H1 (cell line): ENCODE results near the gene IL36RN. TPM values are rescaled to one million over a fixed set of nuclear protein-coding genes. Genes with fewer than 3 reads are reported as not detected.

Experiments
- CTCF ChIA-PET: fragments of 300-600 bp; sonication (Branson Sonifier 250); formaldehyde crosslinking; loops from one replicate; lab custom pipeline; 2021; ENCODE audit not compliant: partially characterized antibody; lab: Charles Lee
- POLR2A ChIA-PET: fragments of 300-600 bp; sonication (Branson Sonifier 250); formaldehyde crosslinking; loops from one replicate; lab custom pipeline; 2021; ENCODE audit warnings: inconsistent platforms; ENCODE audit not compliant: partially characterized antibody; lab: Charles Lee
- DNase-seq, 2 experiments: peaks; one replicate each; pipeline versions ENCODE4 v3.0.0 to v3.0.0-alpha.2; 2010 to 2022; ENCODE audit warnings: low spot score in 2 of 2, low read depth in 1 of 2, mixed read lengths in 1 of 2
- FAIRE-seq: peaks from 2 replicates; lab custom pipeline; 2011; peaks lifted over from hg19 to GRCh38; lab: Jason Lieb, UNC
- H2AFZ ChIP-seq: 2 replicates; pipeline ENCODE4 v1.8.1; 2012; ENCODE audit warnings: low read length, inconsistent platforms
- H2AK5ac ChIP-seq: 2 replicates; pipeline ENCODE4 v1.6.1; 2013; ENCODE audit warnings: low read depth, low read length
- H2BK120ac ChIP-seq: replicated peaks from 2 replicates; pipeline ENCODE3; 2013; ENCODE audit warnings: low read depth, low read length, inconsistent platforms
- H2BK12ac ChIP-seq: 2 replicates; pipeline ENCODE4 v1.6.1; 2013; ENCODE audit warnings: low read depth, low read length
- H2BK15ac ChIP-seq: 2 replicates; pipeline ENCODE4 v1.6.1; 2013; ENCODE audit warnings: low read length
- H2BK20ac ChIP-seq: 2 replicates; pipeline ENCODE4 v1.6.1; 2013; ENCODE audit warnings: low read length
- H2BK5ac ChIP-seq: 2 replicates; pipeline ENCODE4 v1.6.1; 2013; ENCODE audit warnings: low read depth, low read length
- H3K14ac ChIP-seq: 2 replicates; pipeline ENCODE4 v1.6.1; 2013; ENCODE audit warnings: inconsistent platforms; ENCODE audit not compliant: insufficient read length
- H3K18ac ChIP-seq: 2 replicates; pipeline ENCODE4 v1.6.1; 2013; ENCODE audit warnings: low read length; ENCODE audit errors: extremely low read depth
- H3K23ac ChIP-seq: 2 replicates; pipeline ENCODE4 v1.6.1; 2013; ENCODE audit warnings: inconsistent platforms; ENCODE audit not compliant: insufficient read length
- H3K23me2 ChIP-seq: 2 replicates; pipeline ENCODE4 v1.6.1; 2013; ENCODE audit warnings: low read depth, low read length
- H3K27ac ChIP-seq: 2 replicates; pipeline ENCODE4 v1.6.1; 2011; ENCODE audit warnings: low read depth, low read length, inconsistent platforms
- H3K27me3 ChIP-seq, 4 experiments: replicated peaks in 1 of 4; 1 replicate in 1 of 4; 2 replicates in 3 of 4; pipeline versions ENCODE4 v1.6.1 to v1.8.1; 2011 to 2013; ENCODE audit warnings: low read length in 3 of 4, mild to moderate bottlenecking in 3 of 4, inconsistent platforms in 2 of 4, mixed read lengths in 2 of 4, moderate library complexity in 1 of 4; ENCODE audit not compliant: control insufficient read depth in 3 of 4, insufficient read depth in 3 of 4; ENCODE audit errors: extremely low read depth in 1 of 4
- H3K36me3 ChIP-seq, 4 experiments: 2 replicates each; pipeline versions ENCODE4 v1.6.1 to v1.8.1; 2011 to 2013; ENCODE audit warnings: mild to moderate bottlenecking in 4 of 4, low read length in 3 of 4, moderate library complexity in 2 of 4, control low read depth in 1 of 4, inconsistent platforms in 1 of 4; ENCODE audit not compliant: insufficient read depth in 4 of 4, control insufficient read depth in 2 of 4
- H3K4ac ChIP-seq: replicated peaks from 2 replicates; pipeline ENCODE3; 2013; ENCODE audit warnings: low read length, low read depth, mixed read lengths, inconsistent platforms; ENCODE audit not compliant: insufficient read length
- H3K4me1 ChIP-seq, 4 experiments: replicated peaks in 1 of 4; 1 replicate in 1 of 4; 2 replicates in 3 of 4; pipeline versions ENCODE4 v1.6.1 to v1.8.1; 2011 to 2013; ENCODE audit warnings: low read length in 3 of 4, inconsistent platforms in 2 of 4, mixed read lengths in 1 of 4; ENCODE audit not compliant: insufficient read depth in 4 of 4, control insufficient read depth in 3 of 4
- H3K4me2 ChIP-seq, 2 experiments: 2 replicates each; pipeline versions ENCODE4 v1.6.1 to v1.8.1; 2011 to 2013; ENCODE audit warnings: low read depth in 2 of 2, low read length in 2 of 2, control low read depth in 1 of 2, inconsistent platforms in 1 of 2, mild to moderate bottlenecking in 1 of 2; ENCODE audit not compliant: insufficient read depth in 1 of 2
- H3K4me3 ChIP-seq, 4 experiments: fragments of 200-600, 300-600 bp in 1 of 4; sonication (generic), shearing (Covaris generic), sonication (Bioruptor Twin) in 1 of 4; 2 replicates each; pipeline versions ENCODE4 v1.5.1 to v1.8.1; 2011 to 2016; ENCODE audit warnings: low read length in 4 of 4, low read depth in 3 of 4, control low read depth in 2 of 4, inconsistent platforms in 2 of 4, mild to moderate bottlenecking in 2 of 4, mixed read lengths in 1 of 4, moderate library complexity in 1 of 4; ENCODE audit not compliant: insufficient read depth in 2 of 4; ENCODE audit errors: extremely low read depth in 1 of 4
- H3K56ac ChIP-seq: replicated peaks from 2 replicates; pipeline ENCODE3; 2013; ENCODE audit warnings: low read depth, mild to moderate bottlenecking, mixed read lengths, low read length, inconsistent platforms; ENCODE audit not compliant: insufficient read length
- H3K79me1 ChIP-seq: 2 replicates; pipeline ENCODE4 v1.6.1; 2013; ENCODE audit warnings: low read depth, low read length, control low read depth
- H3K79me2 ChIP-seq, 2 experiments: 2 replicates each; pipeline versions ENCODE4 v1.6.1 to v1.8.1; 2012 to 2013; ENCODE audit warnings: low read length in 2 of 2, mild to moderate bottlenecking in 2 of 2, inconsistent platforms in 1 of 2; ENCODE audit not compliant: insufficient read depth in 2 of 2, control insufficient read depth in 1 of 2
- H3K9ac ChIP-seq, 4 experiments: replicated peaks in 1 of 4; 1 replicate in 1 of 4; 2 replicates in 3 of 4; pipeline versions ENCODE4 v1.6.1 to v1.8.1; 2011 to 2013; ENCODE audit warnings: low read depth in 3 of 4, low read length in 3 of 4, control low read depth in 2 of 4, mild to moderate bottlenecking in 2 of 4, moderate library complexity in 2 of 4, inconsistent platforms in 1 of 4; ENCODE audit errors: extremely low read depth in 1 of 4
- H3K9me3 ChIP-seq, 2 experiments: 2 replicates each; pipeline versions ENCODE4 v1.6.1 to v1.8.1; 2012 to 2013; ENCODE audit warnings: mild to moderate bottlenecking in 2 of 2, moderate library complexity in 2 of 2, control low read depth in 1 of 2, inconsistent platforms in 1 of 2, low read depth in 1 of 2, low read length in 1 of 2, mixed read lengths in 1 of 2; ENCODE audit not compliant: insufficient read depth in 2 of 2
- H4K20me1 ChIP-seq, 2 experiments: replicated peaks in 1 of 2; 2 replicates each; pipeline versions ENCODE3 to v1.8.1; 2011 to 2013; ENCODE audit warnings: inconsistent platforms in 2 of 2, low read length in 2 of 2, mild to moderate bottlenecking in 1 of 2; ENCODE audit not compliant: insufficient read depth in 2 of 2, control insufficient read depth in 1 of 2
- H4K5ac ChIP-seq: 2 replicates; pipeline ENCODE4 v1.6.1; 2013; ENCODE audit warnings: low read length, low read depth, mixed read lengths, inconsistent platforms; ENCODE audit not compliant: insufficient read length
- H4K8ac ChIP-seq: 2 replicates; pipeline ENCODE4 v1.8.0; 2013; ENCODE audit warnings: mild to moderate bottlenecking, moderate library complexity, low read length, inconsistent platforms; ENCODE audit not compliant: insufficient read depth; ENCODE audit errors: extremely low read depth
- H4K91ac ChIP-seq: replicated peaks from 2 replicates; pipeline ENCODE3; 2013; ENCODE audit warnings: low read length, mixed read lengths, inconsistent platforms; ENCODE audit not compliant: insufficient read length
- ASH2L ChIP-seq: fragments of 200-600, 300-600 bp; sonication (generic); IDR thresholded peaks from one replicate; pipeline ENCODE4 v1.7.1; 2017; ENCODE audit warnings: low read length
- BACH1 ChIP-seq: IDR thresholded peaks from 2 replicates; pipeline ENCODE4 v1.6.1; 2012; ENCODE audit warnings: low read length, improper control_type of control experiment
- CHD1 ChIP-seq: IDR thresholded peaks from 2 replicates; pipeline ENCODE4 v1.6.1; 2012; ENCODE audit warnings: low read depth, low read length, improper control_type of control experiment
- CREB1 ChIP-seq: IDR thresholded peaks from 2 replicates; pipeline ENCODE4 v1.6.1; 2012; ENCODE audit warnings: inconsistent platforms
- POLR2A ChIP-seq, 2 experiments: IDR thresholded peaks; 1 replicate in 1 of 2; 2 replicates in 1 of 2; pipeline ENCODE4 v1.6.1; 2011; ENCODE audit warnings: low read depth in 2 of 2, low read length in 2 of 2, mild to moderate bottlenecking in 2 of 2; ENCODE audit errors: control extremely low read depth in 1 of 2
- SP1 ChIP-seq: IDR thresholded peaks from 2 replicates; pipeline ENCODE4 v1.6.1; 2011; ENCODE audit warnings: low read depth, low read length
- WGBS, 2 experiments: shearing (Covaris generic) in 1 of 2; methylation state at CpG; one replicate each; pipeline versions ENCODE4 v1.1.6 to v1.1.7; 2013 to 2015; ENCODE audit warnings: low lambda C conversion rate in 2 of 2, mixed read lengths in 2 of 2, inconsistent platforms in 1 of 2, low coverage in 1 of 2, missing lambda C conversion rate in 1 of 2; ENCODE audit not compliant: insufficient replicate concordance in 2 of 2, insufficient coverage in 1 of 2, insufficient read length in 1 of 2; ENCODE audit errors: extremely low coverage in 1 of 2, missing lambda C conversion rate in 1 of 2; 5-methylcytosine and 5-hydroxymethylcytosine counted together
- polyA plus RNA-seq, 7 experiments: library from polyadenylated mRNA; depleted of rRNA in 3 of 7; stranded (reverse) in 5 of 7; unstranded in 2 of 7; fragments of >200 nt in 5 of 7; fragments of 200-250 nt in 2 of 7; gene quantifications; 1 replicate in 5 of 7; 2 replicates in 1 of 7; 4 replicates in 1 of 7; pipeline versions ENCODE4 v1.2.1 to v1.2.3, GENCODE V29; 2011 to 2013; ENCODE audit warnings: missing spikeins in 2 of 7, mixed read lengths in 2 of 7
- total RNA-seq: library from RNA; stranded (reverse); fragmentation: NEBNext Ultra II Directional; extraction: Animal tissue kit (Norgen Biotek cat#: 25700); gene quantifications from 2 replicates; pipeline ENCODE4 v1.2.1, GENCODE V29; 2021

IL36RN gene
- total and polyA plus RNA-seq, 2 of the 8 experiments (the other 6 are each of a cell fraction or from before 2014, with no cell fraction given), result not detected

- no peak overlapping the region for H2BK15ac ChIP-seq
- H3K9ac ChIP-seq, result no peak overlapping the region
- H2BK12ac ChIP-seq, result no peak overlapping the region
- no peaks in the 10 kb centered on the region for H3K23me2 ChIP-seq
- no peak overlapping the region for H2AFZ ChIP-seq
- H3K27ac ChIP-seq, result no peak overlapping the region
- ChIA-PET POLR2A (no interaction called here), CTCF (interaction anchor here (1.9 kb wide), 1 partner anchor 55 kb away, joined by 5 read pairs; no protein-coding TSS in a partner anchor)
- H4K91ac ChIP-seq, result no peak overlapping the region
- no peak overlapping the region for H3K4ac ChIP-seq
- FAIRE-seq (no peak), DNase-seq (no peak)
- H3K4me3 ChIP-seq, result no peak overlapping the region
- H3K23ac ChIP-seq, result no peak overlapping the region
- no peak overlapping the region for H2BK5ac ChIP-seq
- H3K27me3 ChIP-seq, result no peaks in the 10 kb centered on the region
- H3K9me3 ChIP-seq, result no peaks in the 10 kb centered on the region; a peak in 1 of 4 replicates
- no peak overlapping the region for H2AK5ac ChIP-seq
- H4K5ac ChIP-seq, result no peak overlapping the region
- H2BK20ac ChIP-seq, result no peak overlapping the region
- 82% methylated on average over 2 of the region's 2 CpGs; no CpG with 5 or more reads in 1 of the 2 experiments for WGBS, 2 experiments
- H3K36me3 ChIP-seq, result no peaks in the 10 kb centered on the region
- no peaks in the 10 kb centered on the region for H4K20me1 ChIP-seq
- no peak overlapping the region for H3K18ac ChIP-seq
- H3K4me2 ChIP-seq, result no peak overlapping the region
- H3K56ac ChIP-seq, result no peak overlapping the region
- H3K79me1 ChIP-seq, result no peaks in the 10 kb centered on the region
- H3K4me1 ChIP-seq, result peaks cover 0 to 6% (median 3%) of the 10 kb centered on the region in 4 experiments; a peak in 3 of 7 replicates
- H3K14ac ChIP-seq, result no peak overlapping the region
- no peak overlapping the region for H2BK120ac ChIP-seq
- no peaks in the 10 kb centered on the region for H3K79me2 ChIP-seq
- no peak for TF ChIP-seq SP1
- TF ChIP-seq ASH2L, result no peak
- TF ChIP-seq CREB1, result no peak
- no peak for TF ChIP-seq POLR2A (IDR thresholded peaks at IDR 0.05; ENCODE audit: control extremely low read depth in 1 of 2, low read depth in 2 of 2, low read length in 2 of 2)
- TF ChIP-seq CHD1, result no peak
- no peak for TF ChIP-seq BACH1
- TF ChIP-seq, all 59 proteins: peak for 0
- H4K8ac ChIP-seq, result no peak overlapping the region
These were observed 34.2 kb upstream of the IL36RN start for GRCh38 chr2:113024764-113025163.
